HL-60/S4 treated with phorbol 12-myristate 13-acetate at 8.2 ng/mL for 4 days and 3 days (cell line): Measurements from ENCODE around the gene DOP1A.

Experiments
- in situ Hi-C: fragments of 300-500 bp; cut with MboI; formaldehyde crosslinking; loops from 2 replicates; pipeline ENCODE4 v1.15.0; 2022; ENCODE audit warnings: low sequenced_read_pairs

DOP1A gene

GRCh38 chr6:83198486-83199172, 131.2 kb downstream of the DOP1A start:
- in situ Hi-C loops = no loop called here

- in situ Hi-C loops = no loop called here
These were observed 131.8 kb downstream of the DOP1A start for GRCh38 chr6:83199173-83199862.

GRCh38 chr6:83199863-83200225, 132.4 kb downstream of the DOP1A start:
- in situ Hi-C loops = loop anchor here (25.0 kb wide), 1 partner anchor 312 kb away; the partner anchor contains the start of gene PRSS35

GRCh38 chr6:83202031-83202430, 134.6 kb downstream of the DOP1A start:
- in situ Hi-C loops = loop anchor here (25.0 kb wide), 1 partner anchor 310 kb away; the partner anchor contains the start of gene PRSS35

- in situ Hi-C loops = loop anchor here (25.0 kb wide), 1 partner anchor 297 kb away; the partner anchor contains the start of gene PRSS35
These were observed 147.9 kb downstream of the DOP1A start for GRCh38 chr6:83215131-83216047.

GRCh38 chr6:83216806-83217205, 149.3 kb downstream of the DOP1A start:
- in situ Hi-C loops = loop anchor here (25.0 kb wide), 1 partner anchor 295 kb away; the partner anchor contains the start of gene PRSS35
